Measurements from ENCODE around the gene PHYKPL.

Gene PHYKPL

DNA sequence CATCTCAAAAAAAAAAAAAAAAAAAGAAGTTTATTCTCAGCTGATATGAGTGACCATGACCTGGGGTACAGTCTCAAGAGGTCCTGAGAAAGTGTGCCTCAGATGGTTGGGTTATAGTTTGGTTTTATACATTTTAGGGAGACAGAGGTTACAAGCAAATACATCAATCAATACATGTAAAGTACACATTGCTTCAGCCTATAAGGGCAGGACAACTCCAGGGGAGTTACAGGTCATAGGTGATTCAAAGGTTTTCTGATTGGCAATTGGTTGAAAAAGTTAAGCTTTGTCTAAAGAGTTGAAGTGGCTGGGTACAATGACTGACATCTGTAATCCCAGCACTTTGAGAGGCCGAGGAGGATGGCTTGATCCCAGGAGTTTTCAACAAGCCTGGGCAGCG lies 43.2 kb downstream of the PHYKPL start:
- no peak for DNase-seq (ENCODE audit: low read depth in 3 of 3)

- no peak for DNase-seq (ENCODE audit: low read depth in 3 of 3)
These were observed 45.6 kb downstream of the PHYKPL start, which contains the start of gene GMCL2 for GRCh38 chr5:178187014-178187413. TSS of gene GMCL2 (minus strand) at chr5:178187371. CDS start at chr5:178187299, 72 bp downstream.

DNA sequence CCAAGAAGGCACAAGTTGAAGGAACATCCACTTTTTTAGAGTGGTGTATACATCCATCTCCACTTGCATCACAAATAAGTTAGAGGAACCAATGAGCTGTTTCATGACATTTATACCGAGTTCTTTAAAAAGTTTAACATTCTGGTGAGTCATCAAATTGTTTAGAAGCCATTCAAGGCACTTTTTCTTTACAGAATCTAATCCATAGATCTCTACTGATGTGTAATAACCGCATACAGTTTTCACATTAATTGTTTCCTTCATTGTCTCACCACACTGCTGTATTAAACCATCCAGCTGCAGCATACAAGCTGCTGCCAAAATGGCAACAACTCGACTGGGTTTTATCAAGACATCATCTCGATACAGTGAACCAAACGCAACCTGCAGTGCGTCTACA lies 46.2 kb downstream of the PHYKPL start:
- DNase-seq (ENCODE audit: low read depth in 3 of 3), result no peak

- DNase-seq (ENCODE audit: low read depth in 3 of 3), result no peak
These were observed 50.3 kb downstream of the PHYKPL start for GRCh38 chr5:178182158-178182876.

DNA sequence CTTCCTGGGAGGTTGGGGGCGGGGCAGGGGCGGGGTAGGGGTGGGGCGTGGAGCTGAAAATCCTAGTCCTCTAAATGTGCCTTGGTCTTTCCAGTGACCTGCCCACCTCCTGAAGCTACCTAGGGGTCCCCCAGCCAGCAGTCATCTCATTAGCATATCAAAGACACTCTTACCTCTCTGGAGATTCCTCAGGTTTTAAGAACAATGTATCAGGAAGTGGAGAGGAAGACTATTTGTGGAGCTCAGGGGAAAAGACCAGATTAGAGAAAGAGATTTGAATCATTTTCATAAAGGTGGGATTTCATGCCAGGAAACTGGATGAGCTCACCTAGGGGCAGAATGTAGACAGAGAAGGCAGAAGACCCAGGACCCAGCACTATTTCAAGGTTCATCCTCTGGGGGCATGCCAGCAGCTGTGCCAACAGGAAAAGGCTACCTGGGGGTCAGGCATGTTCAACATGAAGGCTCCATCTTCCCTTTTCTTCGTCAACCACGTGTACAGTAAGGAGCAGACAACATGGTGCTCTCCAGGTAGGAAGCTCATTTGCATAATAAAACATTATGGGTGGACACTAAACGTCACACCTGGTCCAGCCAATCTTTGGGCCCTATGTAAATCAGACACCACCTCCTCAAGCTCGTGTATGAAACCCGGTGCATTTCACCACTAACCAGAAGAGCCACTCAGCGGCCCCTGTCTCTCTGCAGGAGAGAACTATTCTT lies 52.3 kb downstream of the PHYKPL start:
- DNase-seq (ENCODE audit: low read depth in 3 of 3), result no peak

- DNase-seq (ENCODE audit: low read depth in 3 of 3), result no peak
These were observed 55.0 kb downstream of the PHYKPL start for GRCh38 chr5:178177569-178177968.

GRCh38 chr5:178176791-178177190 lies 55.8 kb downstream of the PHYKPL start:
- no peak for DNase-seq (ENCODE audit: low read depth in 3 of 3)

GRCh38 chr5:178174456-178174855 lies 58.1 kb downstream of the PHYKPL start:
- DNase-seq (ENCODE audit: low read depth in 3 of 3), result no peak

DNA sequence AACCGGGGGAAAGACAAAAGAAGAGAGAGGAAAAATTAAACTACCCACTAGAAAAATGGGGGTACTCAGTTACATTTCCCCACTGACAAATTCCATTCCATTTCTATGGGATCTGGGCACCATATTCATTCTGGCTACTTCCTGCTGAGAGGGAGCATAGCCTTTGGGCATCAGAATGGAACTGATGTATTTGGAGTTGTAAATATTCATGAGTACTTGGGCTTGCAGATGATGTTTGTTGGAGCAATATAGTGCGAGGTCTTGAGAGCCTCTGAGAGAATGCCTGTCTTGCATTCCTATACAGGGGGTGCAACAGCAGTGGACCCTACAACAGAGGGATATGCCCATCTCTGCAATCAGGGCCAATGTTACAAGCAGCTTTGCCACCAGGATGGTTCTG lies 62.1 kb downstream of the PHYKPL start:
- DNase-seq (ENCODE audit: low read depth in 3 of 3), result no peak

GRCh38 chr5:178165581-178165980 lies 67.0 kb downstream of the PHYKPL start:
- DNase-seq (ENCODE audit: low read depth in 3 of 3), result no peak

- DNase-seq (ENCODE audit: low read depth in 3 of 3), result peak; percentile 84 to 90 (median 86)
These were observed 68.5 kb downstream of the PHYKPL start for GRCh38 chr5:178163772-178164735.

GRCh38 chr5:178162481-178162880 lies 70.1 kb downstream of the PHYKPL start:
- DNase-seq (ENCODE audit: low read depth in 3 of 3), result no peak

- DNase-seq (ENCODE audit: low read depth in 3 of 3), result no peak
These were observed 72.4 kb downstream of the PHYKPL start for GRCh38 chr5:178160176-178160575.
